ENCODE data around the gene GLRX5.

- TF ChIP-seq POLR2A (IDR thresholded peaks at IDR 0.05; ENCODE audit: extremely low read depth, insufficient read length): no peak
- no peak for TF ChIP-seq CTCF (IDR thresholded peaks at IDR 0.05; ENCODE audit: low read depth, low read length)
Measured at GRCh38 chr14:95547272-95547625, 12.4 kb downstream of the GLRX5 start.

Data from NB4 (cell line).